Esophagus squamous epithelium (tissue), 4 donors: Measurements from ENCODE around the gene PELO.

ENCODE experiments used
- POLR2A ChIP-seq, 4 donors: fragments of 450-650 bp; IDR thresholded peaks; one replicate each; pipeline ENCODE4 v1.6.1; 2017; ENCODE audit warnings: antibody characterized with exemption in 4 of 4, mild to moderate bottlenecking in 4 of 4, moderate library complexity in 3 of 4
- TF ChIP-seq, protein P1 (sequence below), 6 experiments: fragments of 450-650 bp in 4 of 6; fragments of 200-600 bp in 2 of 6; sonication (generic) in 2 of 6; IDR thresholded peaks; one replicate each; pipeline ENCODE4 v1.5.1; 2016 to 2019; ENCODE audit warnings: antibody characterized with exemption in 6 of 6, mild to moderate bottlenecking in 4 of 6, moderate library complexity in 4 of 6

DNA sequence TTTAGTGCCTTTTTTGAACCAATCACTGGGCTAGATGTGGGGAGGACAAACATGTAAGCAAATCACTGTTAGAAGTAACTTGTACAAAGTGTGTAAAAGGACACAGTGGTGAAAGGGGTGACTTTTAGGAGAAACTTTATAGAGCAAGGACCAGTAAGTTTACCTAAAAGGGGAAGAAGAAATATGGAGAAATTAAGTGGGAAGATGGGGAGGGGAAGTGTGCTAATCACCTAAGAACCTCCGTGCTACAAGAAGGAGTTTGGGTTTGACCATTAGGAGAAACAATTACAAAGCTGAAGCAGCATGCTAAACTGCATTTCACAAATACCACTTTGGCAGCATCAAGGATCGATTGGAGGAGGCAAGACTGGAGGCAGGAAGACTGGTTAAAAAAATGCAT lies 17.3 kb downstream of the PELO start:
- TF ChIP-seq, protein P1, sequence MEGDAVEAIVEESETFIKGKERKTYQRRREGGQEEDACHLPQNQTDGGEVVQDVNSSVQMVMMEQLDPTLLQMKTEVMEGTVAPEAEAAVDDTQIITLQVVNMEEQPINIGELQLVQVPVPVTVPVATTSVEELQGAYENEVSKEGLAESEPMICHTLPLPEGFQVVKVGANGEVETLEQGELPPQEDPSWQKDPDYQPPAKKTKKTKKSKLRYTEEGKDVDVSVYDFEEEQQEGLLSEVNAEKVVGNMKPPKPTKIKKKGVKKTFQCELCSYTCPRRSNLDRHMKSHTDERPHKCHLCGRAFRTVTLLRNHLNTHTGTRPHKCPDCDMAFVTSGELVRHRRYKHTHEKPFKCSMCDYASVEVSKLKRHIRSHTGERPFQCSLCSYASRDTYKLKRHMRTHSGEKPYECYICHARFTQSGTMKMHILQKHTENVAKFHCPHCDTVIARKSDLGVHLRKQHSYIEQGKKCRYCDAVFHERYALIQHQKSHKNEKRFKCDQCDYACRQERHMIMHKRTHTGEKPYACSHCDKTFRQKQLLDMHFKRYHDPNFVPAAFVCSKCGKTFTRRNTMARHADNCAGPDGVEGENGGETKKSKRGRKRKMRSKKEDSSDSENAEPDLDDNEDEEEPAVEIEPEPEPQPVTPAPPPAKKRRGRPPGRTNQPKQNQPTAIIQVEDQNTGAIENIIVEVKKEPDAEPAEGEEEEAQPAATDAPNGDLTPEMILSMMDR (IDR thresholded peaks at IDR 0.05) = no peak
- TF ChIP-seq POLR2A (IDR thresholded peaks at IDR 0.05) = no peak
